HFFc6 (cell line): Measurements from ENCODE around the gene CCDC57. TPM values are rescaled to one million over a fixed set of nuclear protein-coding genes. Genes with fewer than 3 reads are reported as not detected.
"Not testable (repeated sequence)": the region's sequence is repeated elsewhere in the genome, so short reads cannot be mapped to it uniquely, and the experiment has no call there.

ENCODE experiments used
- DNase-seq: peaks from one replicate; pipeline ENCODE4 v3.0.0-alpha.2; 2018
- H3K27ac Mint-ChIP-seq: 2 replicates; pipeline ENCODE4 v1.8.0; 2020; ENCODE audit warnings: mild to moderate bottlenecking, mixed read lengths
- H3K27me3 Mint-ChIP-seq: 2 replicates; pipeline ENCODE4 v1.8.0; 2021; ENCODE audit warnings: mild to moderate bottlenecking, moderate library complexity, mixed read lengths; ENCODE audit not compliant: insufficient read depth
- H3K36me3 Mint-ChIP-seq: 2 replicates; pipeline ENCODE4 v1.8.0; 2021; ENCODE audit warnings: low read depth, mixed read lengths
- H3K4me1 Mint-ChIP-seq: 2 replicates; pipeline ENCODE4 v1.8.0; 2020; ENCODE audit warnings: low read depth, mixed read lengths
- H3K4me3 Mint-ChIP-seq: 2 replicates; pipeline ENCODE4 v1.8.0; 2020; ENCODE audit warnings: mild to moderate bottlenecking, moderate library complexity, mixed read lengths
- H3K9me3 Mint-ChIP-seq: 2 replicates; pipeline ENCODE4 v1.8.0; 2020; ENCODE audit warnings: mild to moderate bottlenecking, mixed read lengths
- total RNA-seq, 6 experiments: library from RNA; stranded (reverse); fragmentation: NEBNext Ultra II Directional; extraction: Animal tissue kit (Norgen Biotek cat#: 25700); gene quantifications; 2 replicates in 1 of 6; 3 replicates in 5 of 6; pipeline ENCODE4 v1.2.3, GENCODE V29; 2021
- TF ChIP-seq, protein P1 (sequence below): fragments of 200-600 bp; sonication (generic); IDR thresholded peaks from 2 replicates; pipeline ENCODE4 v1.5.0; 2021; ENCODE audit warnings: antibody characterized with exemption, mild to moderate bottlenecking

Gene CCDC57
- total RNA-seq, 6 experiments from 2014 or later, result 12.8 to 15.6 (median 13.6) TPM

DNA sequence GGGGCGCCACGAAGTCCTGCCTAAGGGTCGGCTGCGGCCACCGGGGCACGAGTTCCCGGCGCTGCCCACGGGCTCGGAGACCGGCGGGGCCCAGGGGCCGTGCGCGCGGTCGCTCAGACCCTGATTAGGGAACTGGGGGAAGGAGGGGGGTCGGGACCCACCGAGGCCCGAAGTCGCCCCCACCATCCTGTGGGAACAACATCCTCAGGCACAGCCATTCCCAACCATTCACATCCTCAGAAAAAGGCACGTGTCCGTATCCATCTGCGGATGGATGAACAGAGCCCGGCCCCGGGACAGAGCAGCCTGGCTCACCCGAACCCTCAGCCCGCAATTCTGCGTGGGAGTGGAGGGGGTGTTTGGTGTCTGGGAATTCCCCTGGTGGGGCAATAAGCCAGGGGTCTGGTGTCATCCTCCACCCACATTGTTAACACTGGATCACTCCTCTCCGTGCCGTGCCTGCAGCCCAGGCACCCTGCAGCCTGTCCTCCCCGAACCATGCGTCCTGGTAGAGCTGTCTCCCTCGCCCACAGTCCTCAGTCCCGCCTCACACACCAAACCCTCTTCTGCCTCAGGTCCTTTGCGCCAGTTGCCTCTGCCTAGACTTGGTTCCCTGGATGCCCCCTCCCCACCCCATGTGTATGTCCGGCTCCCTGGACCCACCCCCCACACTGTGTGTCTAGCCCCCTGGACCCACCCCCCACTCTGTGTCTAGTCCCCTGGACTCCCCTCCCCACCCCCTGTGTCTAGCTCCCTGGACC lies 789 bp upstream of the CCDC57 start:
- peak overlapping the region; percentile 87 for H3K4me3 Mint-ChIP-seq
- H3K9me3 Mint-ChIP-seq, result no peaks in the 10 kb centered on the region
- no peaks in the 10 kb centered on the region for H3K36me3 Mint-ChIP-seq
- peak overlapping the region; percentile 89 for H3K27ac Mint-ChIP-seq
- H3K27me3 Mint-ChIP-seq, result peaks cover 11% of the 10 kb centered on the region
- peaks cover 52% of the 10 kb centered on the region for H3K4me1 Mint-ChIP-seq
- DNase-seq, result peak; percentile 80
- TF ChIP-seq, protein P1, sequence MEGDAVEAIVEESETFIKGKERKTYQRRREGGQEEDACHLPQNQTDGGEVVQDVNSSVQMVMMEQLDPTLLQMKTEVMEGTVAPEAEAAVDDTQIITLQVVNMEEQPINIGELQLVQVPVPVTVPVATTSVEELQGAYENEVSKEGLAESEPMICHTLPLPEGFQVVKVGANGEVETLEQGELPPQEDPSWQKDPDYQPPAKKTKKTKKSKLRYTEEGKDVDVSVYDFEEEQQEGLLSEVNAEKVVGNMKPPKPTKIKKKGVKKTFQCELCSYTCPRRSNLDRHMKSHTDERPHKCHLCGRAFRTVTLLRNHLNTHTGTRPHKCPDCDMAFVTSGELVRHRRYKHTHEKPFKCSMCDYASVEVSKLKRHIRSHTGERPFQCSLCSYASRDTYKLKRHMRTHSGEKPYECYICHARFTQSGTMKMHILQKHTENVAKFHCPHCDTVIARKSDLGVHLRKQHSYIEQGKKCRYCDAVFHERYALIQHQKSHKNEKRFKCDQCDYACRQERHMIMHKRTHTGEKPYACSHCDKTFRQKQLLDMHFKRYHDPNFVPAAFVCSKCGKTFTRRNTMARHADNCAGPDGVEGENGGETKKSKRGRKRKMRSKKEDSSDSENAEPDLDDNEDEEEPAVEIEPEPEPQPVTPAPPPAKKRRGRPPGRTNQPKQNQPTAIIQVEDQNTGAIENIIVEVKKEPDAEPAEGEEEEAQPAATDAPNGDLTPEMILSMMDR, result no peak

DNA sequence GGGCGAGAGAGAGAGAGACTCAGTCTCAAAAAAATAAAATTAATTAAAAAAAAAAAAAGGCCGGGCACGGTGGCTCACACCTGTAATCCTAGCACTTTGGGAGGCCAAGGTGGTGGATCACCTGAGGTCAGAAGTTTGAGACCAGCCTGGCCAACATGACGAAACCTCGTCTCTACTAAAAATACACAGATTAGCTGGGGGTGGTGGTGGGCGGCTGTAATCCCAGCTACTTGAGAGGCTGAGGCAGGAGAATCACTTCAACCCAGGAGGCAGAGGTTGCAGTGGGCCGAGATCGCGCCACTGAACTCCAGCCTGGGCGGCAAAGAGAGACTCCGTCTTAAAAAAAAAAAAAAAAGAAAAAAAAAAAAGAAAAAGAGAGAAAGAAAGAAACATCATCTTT lies 2.0 kb downstream of the CCDC57 start:
- peaks cover 38% of the 10 kb centered on the region for H3K4me1 Mint-ChIP-seq
- not testable (repeated sequence) for DNase-seq, H3K9me3 Mint-ChIP-seq, H3K4me3 Mint-ChIP-seq, H3K36me3 Mint-ChIP-seq, H3K27me3 Mint-ChIP-seq, H3K27ac Mint-ChIP-seq

DNA sequence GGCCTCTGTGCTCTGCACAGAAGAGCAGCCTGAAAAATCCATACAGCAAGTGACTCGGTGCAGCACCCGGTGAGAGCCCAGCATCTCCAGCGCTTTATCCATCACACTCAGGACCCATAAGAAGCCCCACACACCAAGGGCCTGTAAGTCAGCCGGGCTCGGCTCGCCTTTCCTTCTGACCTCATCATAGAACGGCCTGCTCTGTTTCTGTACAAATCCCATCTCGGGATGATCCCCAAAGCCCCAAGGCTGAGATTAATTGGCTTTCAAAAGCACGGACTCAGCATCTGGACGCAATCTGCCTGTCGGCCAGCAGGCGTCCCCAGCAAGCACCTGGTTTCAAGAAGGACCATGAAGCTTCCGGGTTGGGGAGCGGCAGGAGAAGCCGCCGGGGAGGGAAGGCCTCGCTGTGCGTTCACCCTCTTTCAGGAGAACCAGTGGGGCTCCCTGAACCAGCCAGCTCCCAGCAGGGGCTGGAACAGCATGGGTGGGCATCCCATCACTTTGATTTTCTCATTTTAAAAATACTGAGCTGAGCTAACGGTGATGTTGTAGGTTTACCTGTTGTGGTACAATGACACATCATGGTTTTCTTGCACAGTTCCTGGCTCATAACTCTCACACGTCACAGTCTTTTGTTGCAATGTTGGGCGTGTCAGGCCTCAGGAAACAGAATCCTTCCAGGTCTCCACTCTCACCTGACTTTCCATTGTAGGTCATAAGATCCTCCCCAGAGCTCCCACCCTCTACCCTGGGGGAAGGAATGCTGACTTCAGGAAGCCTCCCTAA lies 6.7 kb downstream of the CCDC57 start:
- Mint-ChIP-seq H3K9me3 (no peaks in the 10 kb centered on the region), H3K4me1 (peaks cover 27% of the 10 kb centered on the region), H3K27me3 (no peaks in the 10 kb centered on the region; the same call in 1 of the 2 replicates), H3K27ac (peak overlapping the region; percentile 86), H3K36me3 (peaks cover 6% of the 10 kb centered on the region), H3K4me3 (peak overlapping the region; percentile 60)
- DNase-seq, result peak; percentile 88
- TF ChIP-seq, protein P1, result peak; percentile 94

DNA sequence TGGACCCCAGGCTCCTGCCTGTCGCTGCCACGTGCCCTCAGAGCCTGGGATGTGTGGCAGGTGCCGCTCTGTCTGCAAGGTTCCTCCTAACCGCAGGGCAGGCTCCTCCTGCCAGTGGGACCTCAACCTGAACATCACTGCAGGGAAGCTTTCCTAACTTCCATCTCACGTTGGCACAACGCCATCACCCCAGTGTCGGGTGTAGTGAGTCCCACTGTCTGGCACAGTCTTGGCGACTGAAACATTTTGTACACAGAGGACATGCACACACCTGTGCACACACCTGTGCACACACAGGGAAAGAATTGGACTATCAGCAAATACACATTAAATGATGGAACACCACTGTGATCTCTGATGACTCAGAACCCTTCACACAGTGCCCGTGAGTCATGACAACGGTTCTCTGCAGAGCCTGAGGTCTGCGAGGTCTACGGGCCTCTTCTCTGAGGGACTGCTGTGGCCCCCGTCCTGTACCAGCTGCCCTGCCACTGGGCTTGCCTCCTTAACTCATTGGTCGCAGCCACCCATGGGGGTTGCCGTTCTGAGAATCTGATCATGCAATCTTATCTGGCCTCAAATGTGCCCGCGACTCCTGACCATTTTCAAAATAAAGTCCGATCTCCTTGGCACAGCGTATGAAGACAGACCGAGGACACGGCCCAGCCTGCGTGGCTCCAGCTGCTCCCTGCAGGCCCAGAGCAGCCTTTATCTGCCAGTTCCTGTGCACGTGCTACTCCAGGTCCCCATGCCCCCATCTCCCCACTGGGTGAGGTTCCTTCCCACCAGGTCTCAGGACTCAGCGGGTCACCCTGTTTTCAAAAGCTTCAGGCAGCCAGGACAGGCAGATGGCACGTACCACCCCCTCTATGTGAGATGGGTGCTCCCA lies 7.6 kb downstream of the CCDC57 start:
- TF ChIP-seq, protein P1, result no peak
- Mint-ChIP-seq H3K4me3 (peak overlapping the region; percentile 60), H3K27me3 (no peaks in the 10 kb centered on the region; the same call in 1 of the 2 replicates), H3K27ac (peak overlapping the region; percentile 86), H3K36me3 (peaks cover 6% of the 10 kb centered on the region), H3K4me1 (peaks cover 27% of the 10 kb centered on the region), H3K9me3 (no peaks in the 10 kb centered on the region)
- peak; percentile 84 for DNase-seq

DNA sequence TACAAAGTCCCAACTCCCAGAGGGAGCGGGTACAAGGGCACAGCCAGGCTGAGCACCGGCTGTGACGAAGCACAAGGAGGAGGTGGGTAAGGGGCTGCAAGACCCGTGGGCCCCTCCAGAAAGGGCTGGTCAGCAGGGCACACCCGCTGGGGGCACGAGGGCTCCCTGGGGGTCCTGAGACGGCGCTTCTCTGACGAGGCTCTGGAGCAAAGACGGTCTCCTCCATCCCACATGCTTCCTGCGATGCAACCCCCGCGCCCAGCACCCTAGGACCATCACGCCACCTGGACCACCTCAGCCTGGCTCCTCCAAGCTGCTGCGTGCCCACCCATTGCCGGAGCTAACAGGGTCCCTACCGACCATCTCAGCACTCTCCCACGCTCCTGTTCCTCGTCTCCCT lies 8.7 kb downstream of the CCDC57 start:
- TF ChIP-seq, protein P1, result no peak
- no peaks in the 10 kb centered on the region; the same call in 1 of the 2 replicates for H3K27me3 Mint-ChIP-seq
- no peak overlapping the region for H3K4me3 Mint-ChIP-seq
- DNase-seq, result no peak
- peaks cover 6% of the 10 kb centered on the region for H3K36me3 Mint-ChIP-seq
- no peak overlapping the region for H3K27ac Mint-ChIP-seq
- H3K4me1 Mint-ChIP-seq, result peaks cover 27% of the 10 kb centered on the region
- H3K9me3 Mint-ChIP-seq, result no peaks in the 10 kb centered on the region
